NCI-H146 treated with DMSO at 0.1 percent for 48 hours (cell line): ENCODE results near the gene MYH15.

Source experiments
- DNase-seq: peaks from one replicate; lab custom pipeline; 2025; ENCODE audit not compliant: unreplicated experiment; lab: John Stamatoyannopoulos, UW

Gene MYH15

GRCh38 chr3:108510496-108510895 lies at the start of gene MYH15:
TSS of gene MYH15 (minus strand) at chr3:108510596. CDS start at chr3:108510530, 66 bp downstream.
- DNase-seq = no peak

GRCh38 chr3:108555966-108556581 lies 45.7 kb upstream of the MYH15 start:
- DNase-seq = no peak

GRCh38 chr3:108554913-108555571 lies 44.6 kb upstream of the MYH15 start:
- no peak for DNase-seq

GRCh38 chr3:108554229-108554628 lies 43.8 kb upstream of the MYH15 start:
- DNase-seq = no peak

- DNase-seq = peak; percentile 56
Measured at GRCh38 chr3:108552267-108553159, 42.1 kb upstream of the MYH15 start.

- DNase-seq = no peak
Measured at GRCh38 chr3:108548886-108549285, 38.5 kb upstream of the MYH15 start.

GRCh38 chr3:108548304-108548703 lies 37.9 kb upstream of the MYH15 start:
- DNase-seq = no peak

- DNase-seq = no peak
Measured at GRCh38 chr3:108546692-108547091, 36.3 kb upstream of the MYH15 start.

- no peak for DNase-seq
Measured at GRCh38 chr3:108546247-108546646, 35.9 kb upstream of the MYH15 start.

GRCh38 chr3:108538083-108538482 lies 27.7 kb upstream of the MYH15 start:
- no peak for DNase-seq

GRCh38 chr3:108528459-108529252 lies 18.3 kb upstream of the MYH15 start:
- DNase-seq = no peak

- DNase-seq = no peak
Measured at GRCh38 chr3:108527817-108528216, 17.4 kb upstream of the MYH15 start.

GRCh38 chr3:108527109-108527508 lies 16.7 kb upstream of the MYH15 start:
- no peak for DNase-seq

GRCh38 chr3:108525971-108526370 lies 15.6 kb upstream of the MYH15 start:
- DNase-seq = no peak

GRCh38 chr3:108525256-108525655 lies 14.9 kb upstream of the MYH15 start:
- DNase-seq = no peak

GRCh38 chr3:108524537-108524936 lies 14.1 kb upstream of the MYH15 start:
- no peak for DNase-seq

GRCh38 chr3:108518895-108519294 lies 8.5 kb upstream of the MYH15 start:
- no peak for DNase-seq

GRCh38 chr3:108516881-108517280 lies 6.5 kb upstream of the MYH15 start:
- no peak for DNase-seq

- no peak for DNase-seq
Measured at GRCh38 chr3:108513961-108514360, 3.6 kb upstream of the MYH15 start.

- no peak for DNase-seq
Measured at GRCh38 chr3:108512671-108513070, 2.3 kb upstream of the MYH15 start.

- no peak for DNase-seq
Measured at GRCh38 chr3:108511490-108511889, 1.1 kb upstream of the MYH15 start.
